GM18909 (cell line): ENCODE measurements around the gene TMEM255B.
"Not testable (repeated sequence)": the region's sequence is repeated elsewhere in the genome, so short reads cannot be mapped to it uniquely, and the experiment has no call there.

Experiments used
- ATAC-seq: cut with Tn5 transposase; IDR thresholded peaks from one replicate; pipeline ENCODE4 v1.9.1; 2021; ENCODE audit warnings: mild to moderate bottlenecking; ENCODE audit not compliant: unreplicated experiment, poor library complexity

Gene TMEM255B

GRCh38 chr13:113734099-113734825, 24.8 kb upstream of the TMEM255B start:
- no peak for ATAC-seq

DNA sequence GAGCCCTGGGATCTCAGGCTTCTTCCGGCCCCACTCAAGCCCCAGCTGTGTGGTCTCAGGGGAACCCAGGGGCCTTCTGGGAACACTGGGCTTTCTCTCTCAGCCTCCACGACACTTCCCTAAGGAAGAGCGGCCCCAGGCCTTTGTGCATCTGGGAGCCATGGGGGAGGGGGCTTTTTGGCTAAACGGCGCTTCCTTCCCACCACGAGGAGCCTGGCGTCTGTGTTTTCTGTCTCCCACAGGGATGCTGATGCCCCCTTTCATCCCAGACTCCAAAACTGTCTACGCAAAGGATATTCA, 24.2 kb upstream of the TMEM255B start:
- ATAC-seq: no peak

GRCh38 chr13:113735194-113735593, 23.8 kb upstream of the TMEM255B start:
- ATAC-seq: no peak

GRCh38 chr13:113735750-113736149, 23.3 kb upstream of the TMEM255B start:
- no peak for ATAC-seq

DNA sequence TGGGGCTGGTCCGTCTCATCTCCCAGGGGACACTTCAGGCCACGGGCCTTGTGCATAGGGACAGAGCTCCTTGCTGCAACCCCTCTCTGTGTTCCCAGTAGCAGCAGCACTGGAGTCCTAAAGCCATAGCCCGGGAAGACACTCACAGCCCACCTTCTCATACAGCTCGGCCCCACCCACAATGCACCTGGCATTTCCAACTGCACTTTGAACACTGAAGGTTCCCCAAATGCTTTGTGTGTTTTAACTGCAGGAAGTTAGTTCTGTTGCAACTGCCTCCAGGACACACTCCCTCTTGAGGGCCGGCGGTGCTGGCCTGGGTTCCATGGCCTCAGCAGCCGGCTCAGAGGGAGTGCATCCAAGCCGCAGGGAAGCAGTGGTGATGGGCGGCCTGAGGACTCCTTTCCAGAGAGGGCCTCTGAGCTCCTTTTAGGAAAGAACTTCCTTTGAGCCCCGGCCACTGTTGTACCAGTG, 22.7 kb upstream of the TMEM255B start:
- no peak for ATAC-seq

DNA sequence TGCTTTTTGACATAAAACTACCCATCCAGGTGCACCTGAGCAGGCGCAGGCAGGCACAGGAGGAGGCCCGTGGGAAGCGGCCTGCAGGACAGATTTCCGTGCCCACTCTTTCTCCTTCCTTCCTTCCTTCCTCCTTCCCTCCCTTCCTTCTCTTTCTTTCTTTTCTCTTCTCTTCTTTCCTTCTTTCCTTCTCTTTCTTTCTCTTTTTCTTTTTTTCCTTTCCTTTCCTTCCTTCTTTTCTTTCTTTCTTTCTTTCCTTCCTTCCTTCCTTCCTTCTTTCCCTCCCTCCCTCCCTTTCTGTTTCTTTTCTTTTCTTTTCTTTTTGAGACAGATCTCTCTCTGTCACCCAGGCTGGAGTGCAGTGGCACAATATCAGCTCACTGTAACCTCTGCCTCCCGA, 21.2 kb upstream of the TMEM255B start:
- no peak for ATAC-seq

- ATAC-seq: no peak
Observed at GRCh38 chr13:113739527-113740285, 19.3 kb upstream of the TMEM255B start.

DNA sequence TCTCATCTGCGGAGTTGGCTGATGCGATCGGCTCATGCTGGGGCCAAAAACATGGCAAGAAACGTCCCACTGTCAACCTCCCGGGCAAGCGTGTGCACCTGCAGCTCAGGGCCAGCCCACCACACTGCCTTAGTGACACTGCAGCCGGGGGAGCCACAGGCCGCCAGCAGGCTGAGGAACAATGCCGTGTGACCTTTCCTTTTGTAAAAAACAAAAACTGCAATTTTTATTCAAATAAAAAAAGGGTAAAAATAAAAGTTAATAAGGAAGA, 18.8 kb upstream of the TMEM255B start:
- no peak for ATAC-seq

DNA sequence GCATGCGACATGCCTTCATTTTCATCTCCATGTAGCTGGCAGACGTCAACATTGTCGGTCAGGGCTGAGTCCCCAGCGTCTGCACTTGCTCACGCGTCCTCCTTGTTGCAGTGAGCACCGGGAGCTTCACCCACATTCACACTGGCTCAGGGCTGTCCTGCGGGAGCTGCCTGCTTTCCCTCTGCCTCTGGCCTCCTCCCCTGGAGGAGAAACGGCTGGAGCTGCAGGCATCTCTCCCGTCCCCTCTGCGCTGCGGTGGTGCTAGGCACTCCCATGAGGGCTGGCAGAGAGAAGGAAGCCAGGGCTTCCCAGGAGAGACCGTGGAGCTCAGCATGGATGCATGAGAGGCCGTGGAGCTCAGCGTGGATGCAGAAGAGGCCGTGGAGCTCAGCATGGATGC, 18.4 kb upstream of the TMEM255B start:
- no peak for ATAC-seq

- ATAC-seq: no peak
Observed at GRCh38 chr13:113741191-113741668, 17.8 kb upstream of the TMEM255B start.

- ATAC-seq: peak; percentile 37
Observed at GRCh38 chr13:113742000-113742441, 17.0 kb upstream of the TMEM255B start.

- no peak for ATAC-seq
Observed at GRCh38 chr13:113742445-113743120, 16.4 kb upstream of the TMEM255B start.

DNA sequence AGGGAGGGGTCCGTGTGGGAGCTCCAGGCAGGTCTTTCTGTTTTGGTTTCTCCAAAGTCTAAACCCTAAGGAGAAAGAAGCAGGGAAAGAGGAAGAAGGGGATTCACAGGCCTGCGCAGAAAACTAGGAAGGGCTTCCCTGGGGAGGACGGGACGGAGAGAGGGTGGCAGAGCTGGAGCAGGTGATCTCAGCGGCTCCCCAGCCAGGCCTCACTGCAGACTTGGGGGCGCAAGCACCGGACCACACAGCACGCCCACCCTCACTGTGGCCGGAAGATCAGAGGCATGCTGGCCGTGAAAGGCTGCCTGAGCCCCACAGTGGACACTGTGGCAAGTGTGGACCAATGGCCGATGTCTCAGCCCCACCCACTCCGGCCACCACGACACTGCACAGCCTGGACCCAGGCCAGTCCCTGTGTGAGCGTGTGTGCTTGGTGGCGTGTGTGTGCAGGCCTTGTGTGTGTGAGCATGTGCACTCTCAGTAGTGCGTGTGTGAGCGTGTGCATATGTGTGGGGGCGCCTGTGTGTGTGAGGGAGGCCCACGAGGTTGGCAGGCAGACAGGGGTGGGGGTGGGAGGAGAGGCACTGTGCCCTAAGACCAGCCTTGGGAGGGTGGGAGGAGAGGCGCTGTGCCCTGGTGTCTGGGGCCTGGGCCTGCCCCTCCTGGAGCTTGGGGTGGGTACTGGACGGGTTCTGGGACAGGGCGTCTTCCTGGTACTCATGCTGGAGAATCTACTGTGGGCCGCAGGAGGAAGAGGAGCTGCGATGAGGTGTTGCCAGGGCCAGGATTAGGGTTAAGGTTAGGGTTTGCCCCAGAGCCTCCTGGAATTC, 15.4 kb upstream of the TMEM255B start:
- ATAC-seq: no peak

DNA sequence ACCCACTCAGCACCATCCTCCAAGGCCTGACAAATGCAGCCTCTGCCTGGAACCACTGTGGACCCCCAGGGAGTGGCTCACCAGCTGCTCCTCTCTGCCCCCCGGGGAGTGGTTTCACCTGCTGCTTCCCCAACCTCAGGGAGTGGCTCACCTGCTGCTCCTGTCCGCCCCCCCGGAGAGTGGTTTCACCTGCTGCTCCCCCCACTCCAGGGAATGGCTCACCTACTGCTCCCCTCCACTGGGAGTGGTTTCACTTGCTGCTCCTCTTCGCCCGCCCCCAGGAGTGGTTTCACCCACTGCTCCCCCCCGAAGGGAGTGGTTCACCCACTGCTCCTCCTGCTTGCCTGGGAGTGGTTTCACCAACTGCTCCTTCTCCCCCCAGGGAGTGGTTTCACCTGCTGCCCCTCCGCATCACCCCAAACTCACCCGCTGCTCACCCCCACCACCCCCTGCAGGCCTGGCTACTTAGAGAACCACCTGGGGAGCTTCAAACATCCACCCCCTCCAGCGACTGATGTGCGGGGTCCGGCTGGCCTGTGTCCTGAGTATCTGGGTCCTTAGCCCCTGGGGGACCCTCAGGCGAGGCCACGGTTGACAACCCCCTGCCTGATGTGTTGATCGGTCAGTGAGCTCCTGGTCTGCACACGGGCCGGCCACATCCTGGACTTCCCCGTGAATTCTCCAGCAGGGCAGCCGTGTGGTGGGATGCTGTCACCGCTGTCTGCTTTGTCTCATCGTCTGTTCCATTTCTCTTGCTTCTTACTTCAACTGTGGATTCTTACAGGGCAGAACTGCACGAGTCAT, 14.6 kb upstream of the TMEM255B start:
- ATAC-seq: no peak

DNA sequence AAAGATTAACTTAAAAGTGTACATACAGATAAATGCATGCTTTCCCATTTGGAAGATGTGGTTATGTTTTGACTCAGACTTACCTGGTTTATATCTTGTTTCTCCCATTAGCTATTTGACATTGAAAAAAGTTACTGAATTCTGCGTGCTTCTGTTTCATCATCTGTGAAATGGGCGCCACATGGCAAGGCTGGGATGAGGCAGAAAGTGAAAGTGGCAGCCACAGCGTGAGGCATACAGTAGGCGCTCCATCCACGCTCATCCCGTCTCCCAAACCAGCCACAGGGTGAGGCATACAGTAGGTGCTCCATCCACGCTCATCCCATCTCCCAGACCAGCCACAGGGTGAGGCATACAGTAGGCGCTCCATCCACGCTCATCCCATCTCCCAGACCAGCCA, 14.0 kb upstream of the TMEM255B start:
- ATAC-seq: no peak

- ATAC-seq: not testable (repeated sequence)
Observed at GRCh38 chr13:113745500-113746142, 13.4 kb upstream of the TMEM255B start.

- no peak for ATAC-seq
Observed at GRCh38 chr13:113746143-113746525, 12.9 kb upstream of the TMEM255B start.

- ATAC-seq: no peak
Observed at GRCh38 chr13:113746671-113747070, 12.4 kb upstream of the TMEM255B start.

- ATAC-seq: no peak
Observed at GRCh38 chr13:113747291-113747833, 11.7 kb upstream of the TMEM255B start.
